PFSK-1 (cell line): ENCODE results near the gene KLF14.

Experiments used
- FOXP2 ChIP-seq: optimal IDR thresholded peaks from 2 replicates; pipeline ENCODE3; 2011; ENCODE audit warnings: borderline replicate concordance, control low read depth, inconsistent platforms; ENCODE audit not compliant: insufficient read depth; ENCODE audit errors: extremely low read length, extremely low read depth
- POLR2AphosphoS5 ChIP-seq: IDR thresholded peaks from 2 replicates; pipeline ENCODE4 v1.6.1; 2012; ENCODE audit warnings: low read depth, mild to moderate bottlenecking, control low read depth, low read length, moderate library complexity
- SIN3A ChIP-seq: IDR thresholded peaks from 2 replicates; pipeline ENCODE4 v1.6.1; 2012; ENCODE audit warnings: mild to moderate bottlenecking, low read length, moderate library complexity, borderline replicate concordance; ENCODE audit not compliant: insufficient read depth
- TAF1 ChIP-seq: IDR thresholded peaks from 2 replicates; pipeline ENCODE4 v1.6.1; 2012; ENCODE audit warnings: low read length, control low read depth, borderline replicate concordance; ENCODE audit not compliant: insufficient read depth
- TF ChIP-seq, protein P1 (sequence below), 2 experiments: IDR thresholded peaks; 2 replicates each; pipeline versions ENCODE4 v1.6.1 to v1.8.0; 2011 to 2012; ENCODE audit warnings: low read depth in 2 of 2, low read length in 2 of 2, control low read depth in 1 of 2, inconsistent platforms in 1 of 2, mild to moderate bottlenecking in 1 of 2, moderate library complexity in 1 of 2; ENCODE audit not compliant: insufficient read depth in 1 of 2

The KLF14 gene

DNA sequence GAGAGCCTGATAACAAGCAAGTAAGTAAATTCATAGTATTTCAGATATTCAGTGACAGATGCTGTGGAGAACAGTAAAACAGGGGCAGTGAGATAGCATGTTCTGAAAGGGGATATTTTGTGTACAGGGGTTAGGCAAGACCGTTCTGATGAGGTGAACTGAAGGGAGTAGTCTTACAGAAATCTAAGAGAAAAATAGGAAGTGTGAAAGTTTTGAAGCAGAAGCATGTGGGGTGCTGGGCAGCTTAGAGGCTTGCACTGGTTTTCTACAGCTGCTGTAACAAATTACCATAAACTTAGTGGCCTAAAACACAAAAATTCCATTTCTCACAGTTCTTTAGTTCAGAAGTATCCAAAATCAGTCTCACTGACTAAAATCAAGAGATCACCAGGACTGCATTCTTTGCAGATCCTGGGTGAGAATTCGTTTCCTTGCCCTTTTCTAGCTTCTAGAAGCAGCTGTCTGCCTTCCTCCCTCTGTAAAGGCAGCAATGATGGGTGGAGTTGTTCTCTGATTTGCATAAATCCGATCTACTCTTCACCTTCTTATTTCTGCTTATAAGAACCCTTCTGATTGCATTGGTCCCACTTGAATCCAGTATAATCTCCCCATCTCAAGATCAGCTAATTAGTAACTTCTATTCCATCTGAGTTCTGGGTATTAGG is 7.5 kb upstream of the KLF14 start:
- TF ChIP-seq SIN3A (no peak), FOXP2 (no peak), TAF1 (no peak), POLR2AphosphoS5 (no peak)
- TF ChIP-seq, protein P1, sequence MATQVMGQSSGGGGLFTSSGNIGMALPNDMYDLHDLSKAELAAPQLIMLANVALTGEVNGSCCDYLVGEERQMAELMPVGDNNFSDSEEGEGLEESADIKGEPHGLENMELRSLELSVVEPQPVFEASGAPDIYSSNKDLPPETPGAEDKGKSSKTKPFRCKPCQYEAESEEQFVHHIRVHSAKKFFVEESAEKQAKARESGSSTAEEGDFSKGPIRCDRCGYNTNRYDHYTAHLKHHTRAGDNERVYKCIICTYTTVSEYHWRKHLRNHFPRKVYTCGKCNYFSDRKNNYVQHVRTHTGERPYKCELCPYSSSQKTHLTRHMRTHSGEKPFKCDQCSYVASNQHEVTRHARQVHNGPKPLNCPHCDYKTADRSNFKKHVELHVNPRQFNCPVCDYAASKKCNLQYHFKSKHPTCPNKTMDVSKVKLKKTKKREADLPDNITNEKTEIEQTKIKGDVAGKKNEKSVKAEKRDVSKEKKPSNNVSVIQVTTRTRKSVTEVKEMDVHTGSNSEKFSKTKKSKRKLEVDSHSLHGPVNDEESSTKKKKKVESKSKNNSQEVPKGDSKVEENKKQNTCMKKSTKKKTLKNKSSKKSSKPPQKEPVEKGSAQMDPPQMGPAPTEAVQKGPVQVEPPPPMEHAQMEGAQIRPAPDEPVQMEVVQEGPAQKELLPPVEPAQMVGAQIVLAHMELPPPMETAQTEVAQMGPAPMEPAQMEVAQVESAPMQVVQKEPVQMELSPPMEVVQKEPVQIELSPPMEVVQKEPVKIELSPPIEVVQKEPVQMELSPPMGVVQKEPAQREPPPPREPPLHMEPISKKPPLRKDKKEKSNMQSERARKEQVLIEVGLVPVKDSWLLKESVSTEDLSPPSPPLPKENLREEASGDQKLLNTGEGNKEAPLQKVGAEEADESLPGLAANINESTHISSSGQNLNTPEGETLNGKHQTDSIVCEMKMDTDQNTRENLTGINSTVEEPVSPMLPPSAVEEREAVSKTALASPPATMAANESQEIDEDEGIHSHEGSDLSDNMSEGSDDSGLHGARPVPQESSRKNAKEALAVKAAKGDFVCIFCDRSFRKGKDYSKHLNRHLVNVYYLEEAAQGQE (IDR thresholded peaks at IDR 0.05; ENCODE audit: insufficient read depth in 1 of 2, low read depth in 2 of 2, low read length in 2 of 2), result no peak

DNA sequence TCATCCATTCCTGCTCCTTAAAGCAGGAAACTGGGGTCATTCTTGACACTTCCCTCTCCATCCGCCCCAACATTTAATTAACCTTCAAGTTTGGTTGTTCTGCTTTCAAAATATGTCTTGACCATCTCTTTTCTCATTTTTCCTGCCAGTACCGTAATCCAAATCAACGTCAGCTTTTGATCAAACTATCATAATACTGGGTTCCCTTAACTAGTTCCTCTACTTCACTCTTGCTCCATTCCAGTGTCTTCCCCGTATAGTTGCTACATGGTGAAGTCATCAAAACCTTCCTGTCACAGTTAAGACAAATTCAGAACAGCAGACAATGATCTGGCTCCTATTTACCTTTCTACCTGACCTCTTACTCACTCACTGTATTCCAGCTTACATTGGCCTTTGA is 6.6 kb upstream of the KLF14 start:
- TF ChIP-seq, protein P1 (IDR thresholded peaks at IDR 0.05; ENCODE audit: insufficient read depth in 1 of 2, low read depth in 2 of 2, low read length in 2 of 2), result no peak
- TF ChIP-seq FOXP2, result no peak
- no peak for TF ChIP-seq TAF1
- no peak for TF ChIP-seq POLR2AphosphoS5
- no peak for TF ChIP-seq SIN3A

DNA sequence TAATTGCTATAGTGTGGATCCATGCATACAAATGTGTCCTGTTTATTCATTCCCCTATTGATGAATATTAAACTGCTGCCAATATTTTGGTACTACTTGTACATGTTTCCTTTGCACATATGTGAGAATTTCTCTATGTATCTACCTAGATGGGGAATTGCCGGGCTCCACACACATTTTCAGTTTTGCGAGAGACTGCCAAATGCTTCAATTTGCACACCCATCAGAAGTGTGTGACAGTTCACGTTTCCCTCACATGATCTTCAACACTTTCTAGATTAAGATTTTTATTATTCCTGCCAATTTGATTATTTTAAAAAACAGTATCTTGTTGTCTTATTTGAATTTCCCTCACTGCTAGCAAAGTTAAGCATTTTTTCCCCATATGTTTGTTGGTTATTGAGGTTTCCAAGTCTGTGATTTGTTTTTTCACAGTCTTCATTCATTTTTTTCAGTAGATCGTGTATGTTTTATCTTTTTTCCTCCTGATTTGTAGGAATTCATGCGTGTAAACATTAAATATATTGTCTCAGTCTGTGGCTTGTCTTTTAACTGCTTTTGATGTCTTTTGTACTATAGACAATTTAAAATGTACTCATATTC is 2.4 kb upstream of the KLF14 start:
- TF ChIP-seq, protein P1 (IDR thresholded peaks at IDR 0.05; ENCODE audit: insufficient read depth in 1 of 2, low read depth in 2 of 2, low read length in 2 of 2), result no peak
- TF ChIP-seq SIN3A, result no peak
- no peak for TF ChIP-seq TAF1
- no peak for TF ChIP-seq FOXP2
- no peak for TF ChIP-seq POLR2AphosphoS5

DNA sequence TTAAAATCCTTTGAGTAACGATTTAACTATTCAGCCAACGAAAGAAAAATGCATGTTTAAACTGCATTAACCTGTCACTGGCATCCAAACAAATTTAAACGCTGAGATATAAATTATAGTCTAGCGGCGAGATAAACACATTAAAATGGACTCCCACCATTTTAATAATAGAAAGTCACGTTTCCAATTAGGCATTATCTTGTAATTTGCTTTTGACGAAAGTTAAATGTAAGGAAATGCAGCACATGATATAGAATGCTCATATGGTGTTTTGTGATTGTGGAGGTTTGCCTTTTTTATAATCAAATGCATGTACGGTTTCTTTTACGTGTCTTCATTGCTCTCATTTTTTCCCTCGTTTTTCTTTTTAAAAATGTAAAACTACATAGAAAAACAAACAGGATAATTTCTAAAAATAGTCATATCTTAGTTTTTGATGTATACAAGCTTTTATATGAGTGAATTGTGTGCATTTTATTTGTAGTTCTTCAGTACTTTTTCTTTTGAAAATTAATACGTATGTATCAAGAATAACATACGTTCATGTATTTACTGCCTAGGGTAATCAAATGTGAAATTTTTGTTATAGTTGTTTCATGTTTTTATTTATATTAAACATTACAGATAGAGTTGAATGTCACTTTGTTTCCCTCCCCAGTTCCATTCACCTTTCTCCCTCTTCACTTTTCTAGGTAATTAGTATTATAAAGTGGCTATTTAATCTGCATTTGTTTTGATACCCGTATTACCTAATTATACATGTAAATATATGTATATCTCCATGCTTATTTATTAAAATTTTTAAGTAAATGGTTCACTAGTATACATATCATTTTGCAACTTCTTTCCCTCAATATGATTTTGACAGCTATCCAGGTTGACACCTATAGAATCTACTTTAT is 1.1 kb upstream of the KLF14 start:
- no peak for TF ChIP-seq SIN3A
- TF ChIP-seq, protein P1 (IDR thresholded peaks at IDR 0.05; ENCODE audit: insufficient read depth in 1 of 2, low read depth in 2 of 2, low read length in 2 of 2), result no peak
- no peak for TF ChIP-seq POLR2AphosphoS5
- no peak for TF ChIP-seq FOXP2
- no peak for TF ChIP-seq TAF1
